NCI-H1105 treated with DMSO at 0.1 percent for 48 hours (cell line): ENCODE results near the gene DDAH1.
A peak's percentile ranks its signal among the peaks of the same experiment; 100 is the strongest.
"Not testable (repeated sequence)": the region's sequence is repeated elsewhere in the genome, so short reads cannot be mapped to it uniquely, and the experiment has no call there.

Experiments
- DNase-seq: peaks from one replicate; lab custom pipeline; 2025; lab: John Stamatoyannopoulos, UW

The DDAH1 gene

GRCh38 chr1:85465099-85465785 is at the start of gene DDAH1:
DDAH1 (minus strand) TSS chr1:85465159; CDS start chr1:85465045, 114 bp downstream.
- peak; percentile 74 for DNase-seq

GRCh38 chr1:85513998-85514397 is 49.0 kb upstream of the DDAH1 start:
- DNase-seq = not testable (repeated sequence)

- no peak for DNase-seq
Measured at GRCh38 chr1:85504417-85504816, 39.5 kb upstream of the DDAH1 start.

- no peak for DNase-seq
Measured at GRCh38 chr1:85502625-85503083, 37.7 kb upstream of the DDAH1 start.

GRCh38 chr1:85502171-85502570 is 37.2 kb upstream of the DDAH1 start:
- DNase-seq = no peak

GRCh38 chr1:85501355-85501898 is 36.5 kb upstream of the DDAH1 start:
- no peak for DNase-seq

GRCh38 chr1:85496941-85497582 is 32.1 kb upstream of the DDAH1 start:
- no peak for DNase-seq

GRCh38 chr1:85495556-85495955 is 30.6 kb upstream of the DDAH1 start:
- peak; percentile 80 for DNase-seq

- DNase-seq = no peak
Measured at GRCh38 chr1:85494904-85495266, 29.9 kb upstream of the DDAH1 start.

- DNase-seq = no peak
Measured at GRCh38 chr1:85494074-85494903, 29.3 kb upstream of the DDAH1 start.

- no peak for DNase-seq
Measured at GRCh38 chr1:85490270-85490985, 25.5 kb upstream of the DDAH1 start.

GRCh38 chr1:85488126-85488525 is 23.2 kb upstream of the DDAH1 start:
- DNase-seq = no peak

GRCh38 chr1:85485516-85485915 is 20.6 kb upstream of the DDAH1 start:
- DNase-seq = no peak

- no peak for DNase-seq
Measured at GRCh38 chr1:85484716-85485115, 19.8 kb upstream of the DDAH1 start.

GRCh38 chr1:85484264-85484663 is 19.3 kb upstream of the DDAH1 start:
- DNase-seq = no peak

- DNase-seq = no peak
Measured at GRCh38 chr1:85481688-85482087, 16.7 kb upstream of the DDAH1 start.

GRCh38 chr1:85480566-85480965 is 15.6 kb upstream of the DDAH1 start:
- no peak for DNase-seq

GRCh38 chr1:85479491-85479890 is 14.5 kb upstream of the DDAH1 start:
- no peak for DNase-seq

- no peak for DNase-seq
Measured at GRCh38 chr1:85478366-85478765, 13.4 kb upstream of the DDAH1 start.

GRCh38 chr1:85475055-85475454 is 10.1 kb upstream of the DDAH1 start:
- no peak for DNase-seq

GRCh38 chr1:85473390-85473789 is 8.4 kb upstream of the DDAH1 start:
- no peak for DNase-seq

- no peak for DNase-seq
Measured at GRCh38 chr1:85471558-85471957, 6.6 kb upstream of the DDAH1 start.
